22Rv1 (cell line): ENCODE results near the gene RCBTB1.

Source experiments
- CTCF ChIP-seq: fragments of 450-650 bp; IDR thresholded peaks from 2 replicates; pipeline ENCODE4 v1.5.1; 2017; ENCODE audit warnings: mild to moderate bottlenecking
- ZFX ChIP-seq: fragments of 450-650 bp; IDR thresholded peaks from 2 replicates; pipeline ENCODE4 v1.6.1; 2017; ENCODE audit warnings: antibody characterized with exemption, borderline replicate concordance

- no peak for TF ChIP-seq CTCF
- TF ChIP-seq ZFX = no peak
Observed at GRCh38 chr13:49532593-49532992, 52.8 kb downstream of the RCBTB1 start.
